Measurements from ENCODE around the gene LRRC63. TPM values are rescaled to one million over a fixed set of nuclear protein-coding genes. Genes with fewer than 3 reads are reported as not detected.

Gene LRRC63
- total RNA-seq, 1 experiment from 2014 or later: not detected

- Histone ChIP-seq H2AFZ (ENCODE audit: low read length) (no peak overlapping the region), H3K79me2 (ENCODE audit: low read length) (no peaks in the 10 kb centered on the region), H4K20me1 (ENCODE audit: insufficient read depth, low read depth, low read length) (no peaks in the 10 kb centered on the region), H3K9me3 (ENCODE audit: low read length) (no peaks in the 10 kb centered on the region), H3K4me3 (ENCODE audit: low read length) (no peak overlapping the region), H3K27me3 (ENCODE audit: low read length) (no peaks in the 10 kb centered on the region), H3K4me1 (ENCODE audit: low read length) (no peaks in the 10 kb centered on the region), H3K27ac (ENCODE audit: low read length) (no peak overlapping the region), H3K9ac (ENCODE audit: low read length) (no peak overlapping the region), H3K4me2 (ENCODE audit: low read depth, low read length, poor library complexity, severe bottlenecking) (no peak overlapping the region), H3K36me3 (ENCODE audit: insufficient read depth, low read length) (no peaks in the 10 kb centered on the region), H3K9me2 (replicated peaks; ENCODE audit: insufficient read depth, low read length) (no peaks in the 10 kb centered on the region)
- no peak for DNase-seq
Observed at GRCh38 chr13:46311217-46311616, 99.5 kb downstream of the LRRC63 start.

GRCh38 chr13:46313024-46313423 is 101.3 kb downstream of the LRRC63 start:
- H3K27ac ChIP-seq (ENCODE audit: low read length): no peak overlapping the region
- H3K36me3 ChIP-seq (ENCODE audit: insufficient read depth, low read length): no peaks in the 10 kb centered on the region
- H2AFZ ChIP-seq (ENCODE audit: low read length): no peak overlapping the region
- no peaks in the 10 kb centered on the region for H3K9me2 ChIP-seq (replicated peaks; ENCODE audit: insufficient read depth, low read length)
- no peak for DNase-seq
- H3K4me3 ChIP-seq (ENCODE audit: low read length): no peak overlapping the region
- H3K79me2 ChIP-seq (ENCODE audit: low read length): no peaks in the 10 kb centered on the region
- no peak overlapping the region for H3K4me2 ChIP-seq (ENCODE audit: low read depth, low read length, poor library complexity, severe bottlenecking)
- no peaks in the 10 kb centered on the region for H3K27me3 ChIP-seq (ENCODE audit: low read length)
- H3K4me1 ChIP-seq (ENCODE audit: low read length): no peaks in the 10 kb centered on the region
- H3K9me3 ChIP-seq (ENCODE audit: low read length): no peaks in the 10 kb centered on the region
- no peaks in the 10 kb centered on the region for H4K20me1 ChIP-seq (ENCODE audit: insufficient read depth, low read depth, low read length)
- no peak overlapping the region for H3K9ac ChIP-seq (ENCODE audit: low read length)

- Histone ChIP-seq H4K20me1 (ENCODE audit: insufficient read depth, low read depth, low read length) (no peaks in the 10 kb centered on the region), H3K4me1 (ENCODE audit: low read length) (no peaks in the 10 kb centered on the region), H2AFZ (ENCODE audit: low read length) (no peak overlapping the region), H3K27ac (ENCODE audit: low read length) (no peak overlapping the region), H3K4me3 (ENCODE audit: low read length) (no peak overlapping the region), H3K27me3 (ENCODE audit: low read length) (no peaks in the 10 kb centered on the region), H3K4me2 (ENCODE audit: low read depth, low read length, poor library complexity, severe bottlenecking) (no peak overlapping the region), H3K36me3 (ENCODE audit: insufficient read depth, low read length) (no peaks in the 10 kb centered on the region), H3K9me3 (ENCODE audit: low read length) (no peaks in the 10 kb centered on the region), H3K9me2 (replicated peaks; ENCODE audit: insufficient read depth, low read length) (no peaks in the 10 kb centered on the region), H3K9ac (ENCODE audit: low read length) (no peak overlapping the region), H3K79me2 (ENCODE audit: low read length) (no peaks in the 10 kb centered on the region)
- no peak for DNase-seq
Observed at GRCh38 chr13:46313432-46314257, 101.9 kb downstream of the LRRC63 start.

GRCh38 chr13:46314587-46314986 is 102.9 kb downstream of the LRRC63 start:
- Histone ChIP-seq H3K27me3 (ENCODE audit: low read length) (no peaks in the 10 kb centered on the region), H3K4me1 (ENCODE audit: low read length) (no peaks in the 10 kb centered on the region), H3K36me3 (ENCODE audit: insufficient read depth, low read length) (no peaks in the 10 kb centered on the region), H3K9ac (ENCODE audit: low read length) (no peak overlapping the region), H3K4me3 (ENCODE audit: low read length) (no peak overlapping the region), H3K79me2 (ENCODE audit: low read length) (no peaks in the 10 kb centered on the region), H2AFZ (ENCODE audit: low read length) (no peak overlapping the region), H3K27ac (ENCODE audit: low read length) (no peak overlapping the region), H3K4me2 (ENCODE audit: low read depth, low read length, poor library complexity, severe bottlenecking) (no peak overlapping the region), H3K9me2 (replicated peaks; ENCODE audit: insufficient read depth, low read length) (no peaks in the 10 kb centered on the region), H4K20me1 (ENCODE audit: insufficient read depth, low read depth, low read length) (no peaks in the 10 kb centered on the region), H3K9me3 (ENCODE audit: low read length) (no peaks in the 10 kb centered on the region)
- DNase-seq: no peak

- Histone ChIP-seq H3K27ac (ENCODE audit: low read length) (no peak overlapping the region), H4K20me1 (ENCODE audit: insufficient read depth, low read depth, low read length) (no peaks in the 10 kb centered on the region), H3K4me3 (ENCODE audit: low read length) (no peak overlapping the region), H2AFZ (ENCODE audit: low read length) (no peak overlapping the region), H3K27me3 (ENCODE audit: low read length) (no peaks in the 10 kb centered on the region), H3K36me3 (ENCODE audit: insufficient read depth, low read length) (no peaks in the 10 kb centered on the region), H3K4me2 (ENCODE audit: low read depth, low read length, poor library complexity, severe bottlenecking) (no peak overlapping the region), H3K9ac (ENCODE audit: low read length) (no peak overlapping the region), H3K9me3 (ENCODE audit: low read length) (no peaks in the 10 kb centered on the region), H3K9me2 (replicated peaks; ENCODE audit: insufficient read depth, low read length) (no peaks in the 10 kb centered on the region), H3K4me1 (ENCODE audit: low read length) (no peaks in the 10 kb centered on the region), H3K79me2 (ENCODE audit: low read length) (no peaks in the 10 kb centered on the region)
- DNase-seq: no peak
Observed at GRCh38 chr13:46315036-46315435, 103.3 kb downstream of the LRRC63 start.

GRCh38 chr13:46315491-46316075 is 103.9 kb downstream of the LRRC63 start:
- Histone ChIP-seq H3K27me3 (ENCODE audit: low read length) (no peaks in the 10 kb centered on the region), H3K79me2 (ENCODE audit: low read length) (no peaks in the 10 kb centered on the region), H3K4me2 (ENCODE audit: low read depth, low read length, poor library complexity, severe bottlenecking) (no peak overlapping the region), H4K20me1 (ENCODE audit: insufficient read depth, low read depth, low read length) (no peaks in the 10 kb centered on the region), H3K9ac (ENCODE audit: low read length) (no peak overlapping the region), H3K9me2 (replicated peaks; ENCODE audit: insufficient read depth, low read length) (no peaks in the 10 kb centered on the region), H3K4me1 (ENCODE audit: low read length) (no peaks in the 10 kb centered on the region), H3K9me3 (ENCODE audit: low read length) (no peaks in the 10 kb centered on the region), H3K4me3 (ENCODE audit: low read length) (no peak overlapping the region), H2AFZ (ENCODE audit: low read length) (no peak overlapping the region), H3K27ac (ENCODE audit: low read length) (no peak overlapping the region), H3K36me3 (ENCODE audit: insufficient read depth, low read length) (no peaks in the 10 kb centered on the region)
- no peak for DNase-seq

- no peak overlapping the region for H2AFZ ChIP-seq (ENCODE audit: low read length)
- no peak overlapping the region for H3K4me2 ChIP-seq (ENCODE audit: low read depth, low read length, poor library complexity, severe bottlenecking)
- H3K9me3 ChIP-seq (ENCODE audit: low read length): no peaks in the 10 kb centered on the region
- no peaks in the 10 kb centered on the region for H3K4me1 ChIP-seq (ENCODE audit: low read length)
- H3K9me2 ChIP-seq (replicated peaks; ENCODE audit: insufficient read depth, low read length): no peaks in the 10 kb centered on the region
- no peaks in the 10 kb centered on the region for H3K27me3 ChIP-seq (ENCODE audit: low read length)
- H3K4me3 ChIP-seq (ENCODE audit: low read length): no peak overlapping the region
- no peak overlapping the region for H3K9ac ChIP-seq (ENCODE audit: low read length)
- H3K79me2 ChIP-seq (ENCODE audit: low read length): no peaks in the 10 kb centered on the region
- no peak overlapping the region for H3K27ac ChIP-seq (ENCODE audit: low read length)
- no peaks in the 10 kb centered on the region for H4K20me1 ChIP-seq (ENCODE audit: insufficient read depth, low read depth, low read length)
- no peak for DNase-seq
- H3K36me3 ChIP-seq (ENCODE audit: insufficient read depth, low read length): no peaks in the 10 kb centered on the region
Observed at GRCh38 chr13:46317120-46317519, 105.4 kb downstream of the LRRC63 start.

GRCh38 chr13:46318986-46319385 is 107.3 kb downstream of the LRRC63 start:
- no peaks in the 10 kb centered on the region for H3K36me3 ChIP-seq (ENCODE audit: insufficient read depth, low read length)
- no peak overlapping the region for H3K4me3 ChIP-seq (ENCODE audit: low read length)
- no peaks in the 10 kb centered on the region for H3K27me3 ChIP-seq (ENCODE audit: low read length)
- no peaks in the 10 kb centered on the region for H3K9me3 ChIP-seq (ENCODE audit: low read length)
- no peak overlapping the region for H3K4me2 ChIP-seq (ENCODE audit: low read depth, low read length, poor library complexity, severe bottlenecking)
- DNase-seq: no peak
- no peaks in the 10 kb centered on the region for H4K20me1 ChIP-seq (ENCODE audit: insufficient read depth, low read depth, low read length)
- no peaks in the 10 kb centered on the region for H3K79me2 ChIP-seq (ENCODE audit: low read length)
- H3K9me2 ChIP-seq (replicated peaks; ENCODE audit: insufficient read depth, low read length): no peaks in the 10 kb centered on the region
- H2AFZ ChIP-seq (ENCODE audit: low read length): no peak overlapping the region
- no peaks in the 10 kb centered on the region for H3K4me1 ChIP-seq (ENCODE audit: low read length)
- H3K9ac ChIP-seq (ENCODE audit: low read length): no peak overlapping the region
- no peak overlapping the region for H3K27ac ChIP-seq (ENCODE audit: low read length)

Measured in Karpas-422 (cell line).